Neural progenitor cell (in vitro differentiated cells): ENCODE data around the gene BTBD6. TPM values are rescaled to one million over a fixed set of nuclear protein-coding genes. Genes with fewer than 3 reads are reported as not detected.

Experiments
- DNase-seq: peaks from one replicate; pipeline ENCODE4 v3.0.0-alpha.2; 2016; ENCODE audit warnings: low spot score
- H2AFZ ChIP-seq: fragments of 200-600 bp; sonication (generic); replicated peaks from 2 replicates; pipeline ENCODE4 v1.6.1; 2016; ENCODE audit warnings: antibody characterized with exemption
- H3F3A ChIP-seq: fragments of 200-600 bp; sonication (generic); 2 replicates; pipeline ENCODE4 v1.6.1; 2016; ENCODE audit warnings: antibody characterized with exemption, low read depth
- H3K27ac ChIP-seq: fragments of 200-600 bp; sonication (generic); 2 replicates; pipeline ENCODE4 v1.5.1; 2016; ENCODE audit warnings: mild to moderate bottlenecking
- H3K27me3 ChIP-seq: fragments of 200-600 bp; sonication (generic); 2 replicates; pipeline ENCODE4 v1.6.1; 2016; ENCODE audit warnings: mild to moderate bottlenecking, moderate library complexity
- H3K36me3 ChIP-seq: fragments of 200-600 bp; sonication (generic); 2 replicates; pipeline ENCODE4 v1.5.1; 2016
- H3K4me1 ChIP-seq: fragments of 200-600 bp; sonication (generic); 2 replicates; pipeline ENCODE4 v1.6.1; 2016; ENCODE audit warnings: mixed run types
- H3K4me2 ChIP-seq: fragments of 200-600 bp; sonication (generic); 2 replicates; pipeline ENCODE4 v1.6.1; 2016
- H3K4me3 ChIP-seq: fragments of 200-600 bp; sonication (generic); 2 replicates; pipeline ENCODE4 v1.5.1; 2016
- H3K79me2 ChIP-seq: fragments of 200-600 bp; sonication (generic); 2 replicates; pipeline ENCODE4 v1.6.1; 2016; ENCODE audit warnings: low read depth
- H3K9ac ChIP-seq: fragments of 200-600 bp; sonication (generic); 2 replicates; pipeline ENCODE4 v1.6.1; 2016
- H3K9me3 ChIP-seq: fragments of 200-600 bp; sonication (generic); 2 replicates; pipeline ENCODE4 v1.5.1; 2016; ENCODE audit warnings: low read depth
- H4K20me1 ChIP-seq: fragments of 200-600 bp; sonication (generic); 2 replicates; pipeline ENCODE4 v1.6.1; 2016; ENCODE audit warnings: low read depth
- H3K27ac Mint-ChIP-seq: 3 replicates; pipeline ENCODE4 v1.8.0; 2021; ENCODE audit warnings: mixed read lengths
- H3K27me3 Mint-ChIP-seq: 2 replicates; pipeline ENCODE4 v1.8.0; 2022; ENCODE audit warnings: low read depth, mild to moderate bottlenecking, inconsistent platforms, moderate library complexity, mixed read lengths; ENCODE audit not compliant: insufficient read depth
- H3K36me3 Mint-ChIP-seq: 3 replicates; pipeline ENCODE4 v1.8.0; 2021; ENCODE audit warnings: mixed read lengths
- H3K4me1 Mint-ChIP-seq: 3 replicates; pipeline ENCODE4 v1.8.0; 2021; ENCODE audit warnings: mixed read lengths
- H3K4me3 Mint-ChIP-seq: 3 replicates; pipeline ENCODE4 v1.8.0; 2021; ENCODE audit warnings: mild to moderate bottlenecking, moderate library complexity, mixed read lengths
- H3K9me3 Mint-ChIP-seq: 3 replicates; pipeline ENCODE4 v1.8.0; 2020; ENCODE audit warnings: mixed read lengths
- CTCF ChIP-seq: fragments of 200-600 bp; sonication (generic); IDR thresholded peaks from 2 replicates; pipeline ENCODE4 v1.5.1; 2017; ENCODE audit warnings: antibody characterized with exemption, mild to moderate bottlenecking
- EZH2 ChIP-seq: fragments of 200-600 bp; sonication (generic); IDR thresholded peaks from 2 replicates; pipeline ENCODE4 v1.6.1; 2017; ENCODE audit warnings: antibody characterized with exemption, mild to moderate bottlenecking, moderate library complexity
- EZH2phosphoT487 ChIP-seq: fragments of 200-600 bp; sonication (generic); IDR thresholded peaks from 2 replicates; pipeline ENCODE4 v1.6.1; 2017; ENCODE audit warnings: antibody characterized with exemption
- total RNA-seq: library from RNA; depleted of rRNA; stranded (reverse); fragments of >200 nt; gene quantifications from 2 replicates; pipeline ENCODE4 v1.2.3, GENCODE V29; 2015; ENCODE audit warnings: low replicate concordance

The BTBD6 gene
- total RNA-seq, 1 donor from 2014 or later, result 9.0 TPM

GRCh38 chr14:105221598-105222178, 26.6 kb upstream of the BTBD6 start:
- H3K9ac ChIP-seq, result no peak overlapping the region
- no peaks in the 10 kb centered on the region for H3F3A ChIP-seq
- Mint-ChIP-seq H3K27me3 (no peaks in the 10 kb centered on the region), H3K4me1 (peaks cover 13% of the 10 kb centered on the region), H3K4me3 (peak overlapping the region; percentile 4), H3K9me3 (no peaks in the 10 kb centered on the region), H3K36me3 (peaks cover 22% of the 10 kb centered on the region), H3K27ac (peak overlapping the region; percentile 6)
- no peak for TF ChIP-seq EZH2phosphoT487
- TF ChIP-seq EZH2, result no peak
- TF ChIP-seq CTCF, result no peak
- no peaks in the 10 kb centered on the region for H4K20me1 ChIP-seq
- H3K27ac ChIP-seq, result no peak overlapping the region
- no peak for DNase-seq
- no peak overlapping the region for H3K4me2 ChIP-seq
- H3K79me2 ChIP-seq, result no peaks in the 10 kb centered on the region
- H3K9me3 ChIP-seq, result no peaks in the 10 kb centered on the region
- no peak overlapping the region for H3K4me3 ChIP-seq
- H2AFZ ChIP-seq, result no peak overlapping the region
- H3K4me1 ChIP-seq, result no peaks in the 10 kb centered on the region
- H3K27me3 ChIP-seq, result no peaks in the 10 kb centered on the region
- no peaks in the 10 kb centered on the region for H3K36me3 ChIP-seq

GRCh38 chr14:105223260-105223659, 25.1 kb upstream of the BTBD6 start:
- Histone ChIP-seq H3K4me2 (no peak overlapping the region), H3K79me2 (no peaks in the 10 kb centered on the region), H3K27ac (no peak overlapping the region), H3K4me3 (no peak overlapping the region), H2AFZ (no peak overlapping the region), H3K9ac (no peak overlapping the region), H3F3A (no peaks in the 10 kb centered on the region), H3K27me3 (no peaks in the 10 kb centered on the region), H4K20me1 (no peaks in the 10 kb centered on the region), H3K9me3 (no peaks in the 10 kb centered on the region), H3K4me1 (no peaks in the 10 kb centered on the region), H3K36me3 (no peaks in the 10 kb centered on the region)
- H3K27me3 Mint-ChIP-seq, result no peaks in the 10 kb centered on the region
- peaks cover 22% of the 10 kb centered on the region for H3K36me3 Mint-ChIP-seq
- no peak overlapping the region for H3K4me3 Mint-ChIP-seq
- H3K9me3 Mint-ChIP-seq, result no peaks in the 10 kb centered on the region
- peak overlapping the region; percentile 13 for H3K27ac Mint-ChIP-seq
- H3K4me1 Mint-ChIP-seq, result peaks cover 13% of the 10 kb centered on the region
- TF ChIP-seq EZH2 (no peak), EZH2phosphoT487 (no peak), CTCF (no peak)
- no peak for DNase-seq

- no peaks in the 10 kb centered on the region for H3F3A ChIP-seq
- no peaks in the 10 kb centered on the region for H4K20me1 ChIP-seq
- H3K9me3 ChIP-seq, result no peaks in the 10 kb centered on the region
- H3K27ac ChIP-seq, result no peak overlapping the region
- no peak overlapping the region for H3K4me3 ChIP-seq
- no peak overlapping the region for H3K4me2 ChIP-seq
- no peak overlapping the region for H3K27ac Mint-ChIP-seq
- H3K36me3 Mint-ChIP-seq, result peaks cover 22% of the 10 kb centered on the region
- H3K9ac ChIP-seq, result no peak overlapping the region
- H3K9me3 Mint-ChIP-seq, result no peaks in the 10 kb centered on the region
- DNase-seq, result no peak
- H3K79me2 ChIP-seq, result no peaks in the 10 kb centered on the region
- TF ChIP-seq EZH2, result no peak
- no peak for TF ChIP-seq CTCF
- TF ChIP-seq EZH2phosphoT487, result no peak
- H3K27me3 Mint-ChIP-seq, result no peaks in the 10 kb centered on the region
- no peak overlapping the region for H3K4me3 Mint-ChIP-seq
- peaks cover 13% of the 10 kb centered on the region for H3K4me1 Mint-ChIP-seq
- no peak overlapping the region for H2AFZ ChIP-seq
- no peaks in the 10 kb centered on the region for H3K4me1 ChIP-seq
- H3K27me3 ChIP-seq, result no peaks in the 10 kb centered on the region
- no peaks in the 10 kb centered on the region for H3K36me3 ChIP-seq
These were observed 24.4 kb upstream of the BTBD6 start for GRCh38 chr14:105223770-105224544.
